LNCAP (cell line): ENCODE results near the gene TBC1D14.

Experiments used
- TF ChIP-seq, protein P1 (sequence below): fragments of 450-650 bp; IDR thresholded peaks from 2 replicates; pipeline ENCODE4 v1.5.1; 2017; ENCODE audit warnings: mild to moderate bottlenecking

The TBC1D14 gene

DNA sequence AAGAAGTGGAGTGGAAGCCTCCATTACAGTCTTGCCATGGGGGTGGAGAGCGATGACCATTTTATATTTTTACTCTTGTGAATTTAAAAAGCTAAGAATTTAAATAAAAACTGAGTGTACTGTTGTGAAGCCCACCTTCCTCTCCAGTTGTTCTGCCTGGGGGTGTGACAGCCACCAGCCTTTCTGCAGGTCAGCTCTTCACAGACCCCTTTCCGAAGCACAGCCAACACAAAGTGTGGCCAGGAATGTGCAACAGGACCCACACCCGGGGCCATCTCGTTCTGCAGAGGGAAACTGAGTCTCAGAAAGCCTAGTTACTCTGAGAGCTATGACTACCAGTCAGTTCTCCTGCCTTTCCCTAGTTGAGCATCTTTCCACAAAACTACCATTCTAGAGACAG is 156.9 kb downstream of the TBC1D14 start:
- TF ChIP-seq, protein P1, sequence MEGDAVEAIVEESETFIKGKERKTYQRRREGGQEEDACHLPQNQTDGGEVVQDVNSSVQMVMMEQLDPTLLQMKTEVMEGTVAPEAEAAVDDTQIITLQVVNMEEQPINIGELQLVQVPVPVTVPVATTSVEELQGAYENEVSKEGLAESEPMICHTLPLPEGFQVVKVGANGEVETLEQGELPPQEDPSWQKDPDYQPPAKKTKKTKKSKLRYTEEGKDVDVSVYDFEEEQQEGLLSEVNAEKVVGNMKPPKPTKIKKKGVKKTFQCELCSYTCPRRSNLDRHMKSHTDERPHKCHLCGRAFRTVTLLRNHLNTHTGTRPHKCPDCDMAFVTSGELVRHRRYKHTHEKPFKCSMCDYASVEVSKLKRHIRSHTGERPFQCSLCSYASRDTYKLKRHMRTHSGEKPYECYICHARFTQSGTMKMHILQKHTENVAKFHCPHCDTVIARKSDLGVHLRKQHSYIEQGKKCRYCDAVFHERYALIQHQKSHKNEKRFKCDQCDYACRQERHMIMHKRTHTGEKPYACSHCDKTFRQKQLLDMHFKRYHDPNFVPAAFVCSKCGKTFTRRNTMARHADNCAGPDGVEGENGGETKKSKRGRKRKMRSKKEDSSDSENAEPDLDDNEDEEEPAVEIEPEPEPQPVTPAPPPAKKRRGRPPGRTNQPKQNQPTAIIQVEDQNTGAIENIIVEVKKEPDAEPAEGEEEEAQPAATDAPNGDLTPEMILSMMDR, result no peak

DNA sequence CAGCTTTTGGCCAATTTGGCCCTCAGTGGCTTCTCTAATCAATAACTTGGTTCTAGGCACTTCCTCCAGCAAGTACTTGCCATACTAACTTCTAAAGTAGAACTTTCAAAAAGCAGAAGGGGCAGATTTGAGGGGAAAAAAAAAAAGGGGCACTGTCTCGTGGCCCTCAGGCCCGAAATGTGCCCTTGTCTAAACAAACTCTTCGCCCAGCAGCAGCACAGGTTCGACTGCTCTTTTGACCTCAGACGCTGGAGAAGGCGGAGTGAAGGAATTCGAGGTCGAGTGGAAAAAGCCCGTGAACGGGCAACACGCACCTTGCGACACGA is 157.5 kb downstream of the TBC1D14 start:
- TF ChIP-seq, protein P1, result no peak

DNA sequence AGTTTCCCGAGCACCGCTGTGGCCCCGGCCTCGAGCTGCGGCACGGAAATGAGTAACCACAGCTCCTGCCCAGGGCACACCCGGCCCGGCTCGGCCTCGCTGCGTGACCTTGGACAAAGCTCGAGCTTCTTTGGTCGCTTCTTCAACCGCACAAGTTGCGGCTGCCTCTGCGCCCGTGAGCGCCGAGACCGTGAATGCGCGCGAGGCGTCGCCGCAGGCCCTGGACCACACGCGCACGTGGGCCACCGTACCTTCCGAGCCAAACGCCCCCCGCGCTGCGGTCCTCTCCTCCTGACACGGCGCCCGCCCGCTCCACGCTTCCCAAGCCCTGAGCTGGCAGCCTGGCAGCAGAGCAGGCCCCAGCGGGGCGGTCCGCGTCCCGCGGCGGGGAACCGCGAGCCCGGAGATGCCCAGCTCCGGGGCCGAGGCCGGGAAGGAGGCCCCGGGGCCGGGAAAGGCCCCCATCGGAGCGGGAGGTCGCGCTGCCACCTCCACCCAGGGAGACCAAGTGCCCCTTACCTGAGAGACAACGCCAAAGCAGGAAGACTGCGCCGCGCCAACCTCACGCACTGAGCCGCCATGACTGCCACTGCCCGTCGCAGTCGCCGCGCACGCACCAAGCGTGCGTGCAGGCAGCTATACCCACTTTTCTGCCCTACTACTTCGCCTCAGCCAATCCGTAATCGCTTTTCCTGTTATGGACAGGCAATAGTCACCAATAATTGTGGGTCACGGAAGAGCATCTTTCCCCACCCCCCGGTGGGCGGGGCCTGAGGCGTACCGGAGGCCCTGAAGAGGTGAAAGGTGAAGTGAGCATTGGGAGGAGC is 158.0 kb downstream of the TBC1D14 start, which contains the start of gene GRPEL1:
GRPEL1 (minus strand) TSS at position 613 of the 827 bp plus-strand sequence; CDS start at position 581, 32 bp downstream.
- TF ChIP-seq, protein P1, result no peak

DNA sequence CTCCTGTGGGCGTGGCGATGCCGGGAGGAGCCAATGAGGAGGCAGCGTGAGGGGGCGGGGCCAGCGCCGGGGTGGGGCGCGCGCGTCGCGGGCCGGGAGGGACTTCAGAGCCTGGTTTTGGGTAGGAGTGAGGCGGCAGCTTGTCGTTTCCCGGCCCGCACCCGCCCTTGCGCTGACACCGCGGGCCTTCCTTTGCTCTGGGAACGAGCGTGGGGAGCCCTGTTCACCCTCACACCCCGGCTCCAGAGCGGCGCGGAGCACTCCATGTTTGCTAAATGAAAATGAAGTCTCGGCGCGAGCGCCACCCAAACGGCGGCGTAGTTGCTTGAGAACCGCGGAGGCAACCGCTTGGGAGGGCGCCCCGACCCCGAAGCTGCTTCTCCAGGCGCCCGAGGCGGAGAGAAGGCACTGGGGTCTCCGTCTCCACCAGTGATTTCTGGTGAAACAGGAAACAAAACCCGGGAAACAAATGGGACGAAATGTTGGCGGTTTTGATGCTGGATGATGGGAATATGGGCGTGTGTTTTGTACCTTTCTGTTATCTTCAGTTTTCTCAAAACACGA is 158.7 kb downstream of the TBC1D14 start:
- TF ChIP-seq, protein P1, result no peak

GRCh38 chr4:7068883-7069282 is 159.3 kb downstream of the TBC1D14 start:
- TF ChIP-seq, protein P1, result no peak

GRCh38 chr4:7070729-7071511 is 161.3 kb downstream of the TBC1D14 start:
- TF ChIP-seq, protein P1, result peak; percentile 95

DNA sequence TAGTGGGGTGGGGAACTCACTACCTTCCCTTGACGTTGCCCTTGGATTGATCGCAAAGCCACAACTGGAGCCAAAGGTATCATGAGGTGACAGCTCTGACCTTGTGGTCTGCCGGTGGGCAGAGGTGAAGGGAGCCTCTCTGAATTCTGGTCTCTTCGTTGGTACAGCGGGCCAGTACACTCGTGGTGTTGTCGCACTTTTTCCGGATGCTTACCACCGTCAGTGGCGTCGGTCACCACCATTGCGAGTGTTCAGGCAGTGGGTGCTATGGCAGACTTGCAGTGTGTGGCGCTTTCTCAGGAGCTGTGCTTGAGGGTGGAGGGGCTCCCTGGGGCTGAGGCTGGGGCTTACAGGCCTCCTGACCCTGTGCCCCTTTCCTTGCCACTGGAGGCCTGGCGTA is 163.4 kb downstream of the TBC1D14 start:
- TF ChIP-seq, protein P1, result no peak
